NOMO-1 treated with dmso at 0.1 percent for 144 hours (cell line): ENCODE measurements around the gene KRTCAP2.
A peak's percentile ranks its signal among the peaks of the same experiment; 100 is the strongest.
"Not testable (repeated sequence)": the region's sequence is repeated elsewhere in the genome, so short reads cannot be mapped to it uniquely, and the experiment has no call there.

Experiments used
- DNase-seq: peaks from one replicate; lab custom pipeline; 2025; ENCODE audit not compliant: unreplicated experiment; lab: John Stamatoyannopoulos, UW

Gene KRTCAP2

DNA sequence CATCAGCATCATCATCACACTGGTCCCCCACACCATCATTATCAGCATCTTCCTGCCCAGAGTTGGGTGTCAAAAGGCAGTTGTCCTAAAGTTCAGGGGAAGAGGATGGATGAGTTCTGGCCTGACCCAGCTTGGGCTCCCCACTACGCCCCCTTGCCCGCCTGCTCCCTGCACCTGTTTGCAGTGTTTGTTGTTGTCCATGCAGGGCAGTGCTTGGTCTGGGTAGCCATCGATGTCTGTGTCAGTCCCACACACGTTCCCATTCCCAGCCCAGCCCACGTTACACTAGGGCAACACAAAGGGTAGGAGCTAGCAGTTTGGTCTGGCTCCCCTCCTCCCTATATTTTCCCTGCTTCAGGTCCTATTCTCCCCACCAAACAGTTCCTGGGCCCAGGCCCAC is 27.8 kb upstream of the KRTCAP2 start:
- no peak for DNase-seq

- no peak for DNase-seq
Measured at GRCh38 chr1:155199792-155200191, 26.7 kb upstream of the KRTCAP2 start.

DNA sequence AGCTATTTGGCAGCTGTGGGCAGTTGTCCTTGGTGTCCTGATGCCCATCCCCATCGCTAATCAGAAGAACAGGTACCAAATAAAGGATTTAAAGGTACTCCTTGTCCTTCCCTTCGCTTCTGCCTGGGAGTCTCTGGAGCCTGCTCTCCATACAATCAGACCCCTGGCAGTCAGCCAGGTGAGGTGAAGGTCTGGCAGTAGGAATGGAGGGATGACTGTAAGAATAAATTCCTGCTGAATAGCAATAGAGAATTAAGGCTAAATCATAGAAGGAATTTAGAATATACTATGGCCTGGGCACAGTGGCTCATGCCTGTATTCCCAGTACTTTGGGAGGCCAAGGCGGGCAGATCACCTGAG is 25.4 kb upstream of the KRTCAP2 start:
- no peak for DNase-seq

GRCh38 chr1:155197901-155198546 is 24.9 kb upstream of the KRTCAP2 start:
- DNase-seq, result no peak

GRCh38 chr1:155196893-155197638 is 24.0 kb upstream of the KRTCAP2 start:
- DNase-seq, result no peak

GRCh38 chr1:155196103-155196892 is 23.2 kb upstream of the KRTCAP2 start:
- DNase-seq, result no peak

DNA sequence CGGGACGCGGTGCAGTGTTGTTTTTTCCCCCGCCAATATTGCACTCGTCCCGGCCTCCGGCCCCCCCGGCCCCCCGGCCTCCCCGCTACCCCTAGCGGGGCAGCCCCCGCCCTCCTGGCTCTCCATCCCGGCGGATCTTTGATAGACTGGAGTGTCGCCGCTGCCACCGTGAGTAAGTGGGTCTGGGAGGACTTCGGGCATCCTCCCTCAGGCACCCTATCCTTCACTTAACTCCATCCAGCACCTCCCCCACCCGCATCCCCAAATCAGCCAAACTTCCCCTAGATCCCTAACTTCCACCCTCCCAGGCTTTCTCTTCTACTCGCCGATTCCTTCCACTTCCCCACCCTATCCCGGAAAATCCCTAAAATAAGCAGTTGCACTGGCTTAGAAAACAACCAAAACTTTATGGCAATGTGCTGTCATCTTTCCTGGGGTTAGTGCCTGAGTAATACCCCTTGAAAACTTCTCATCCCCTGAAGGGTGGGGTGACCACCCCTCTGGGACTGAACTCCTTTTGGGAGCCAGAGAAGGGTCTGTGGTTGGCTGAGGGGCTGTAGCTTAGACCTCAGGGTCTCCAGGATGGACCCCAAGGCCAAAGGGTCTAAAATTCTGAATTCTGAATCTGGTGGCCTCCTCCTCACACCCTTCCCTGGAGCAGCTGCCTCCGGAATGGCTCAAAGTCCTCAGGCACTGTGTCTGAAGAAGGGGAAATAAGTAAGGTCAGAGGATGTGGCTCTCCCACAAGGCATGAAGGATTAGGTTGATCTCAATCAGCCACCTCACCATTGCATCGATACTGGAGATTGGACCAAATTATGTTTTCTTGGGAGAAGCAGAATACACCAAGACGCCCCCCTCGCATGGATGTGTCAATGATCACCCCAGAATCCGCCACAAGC is 22.3 kb upstream of the KRTCAP2 start:
- no peak for DNase-seq

DNA sequence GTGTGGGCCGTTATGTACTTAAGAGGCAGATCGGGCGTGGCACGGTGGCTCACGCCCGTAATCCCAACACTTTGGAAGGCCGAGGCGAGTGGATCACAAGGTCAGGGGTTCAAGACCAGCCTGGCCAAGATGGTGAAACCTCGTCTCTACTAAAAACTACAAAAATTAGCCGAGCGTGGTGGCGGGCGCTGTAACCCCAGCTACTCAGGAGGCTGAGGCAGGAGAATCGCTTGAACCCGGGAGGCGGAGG is 20.8 kb upstream of the KRTCAP2 start:
- DNase-seq, result not testable (repeated sequence)

DNA sequence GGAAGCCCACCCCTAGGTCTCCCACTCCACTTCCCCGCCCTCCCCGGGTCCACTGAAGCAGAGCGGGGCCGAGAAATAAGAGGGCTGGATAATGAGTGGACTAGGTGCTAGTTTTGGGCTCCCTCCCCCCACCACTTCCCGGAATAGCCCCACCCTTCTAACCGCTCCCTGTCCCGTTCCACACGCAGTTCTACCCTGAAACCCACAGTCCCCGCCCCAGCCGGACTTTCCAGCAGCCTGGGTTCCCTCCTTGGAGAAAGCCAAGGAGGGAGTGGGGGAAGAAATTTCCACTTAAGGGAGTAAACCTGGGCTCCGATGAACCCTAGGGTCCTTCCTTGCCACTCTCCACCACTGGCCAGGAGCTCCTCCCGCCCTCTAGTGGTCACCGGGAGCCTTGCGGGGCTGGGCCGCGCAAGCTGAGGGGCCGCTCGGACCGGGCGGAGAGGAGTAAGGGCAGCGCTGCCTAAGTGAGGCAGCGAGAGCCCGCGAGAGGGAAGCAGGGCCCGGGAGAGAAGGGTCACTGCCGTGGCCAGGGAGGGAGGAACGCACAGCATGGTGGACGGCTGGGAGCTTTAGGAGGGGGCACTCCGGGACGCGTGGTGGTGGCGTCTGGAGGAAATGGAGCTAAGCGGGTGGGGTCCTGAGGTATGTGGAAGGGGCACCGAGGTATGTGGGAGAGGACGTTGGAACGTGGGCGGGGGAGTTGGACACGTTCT is 20.3 kb upstream of the KRTCAP2 start:
- peak; percentile 80 for DNase-seq

- no peak for DNase-seq
Measured at GRCh38 chr1:155192346-155193274, 19.5 kb upstream of the KRTCAP2 start.

- DNase-seq, result no peak
Measured at GRCh38 chr1:155191904-155192303, 18.8 kb upstream of the KRTCAP2 start.

- DNase-seq, result not testable (repeated sequence)
Measured at GRCh38 chr1:155189926-155190325, 16.8 kb upstream of the KRTCAP2 start.

DNA sequence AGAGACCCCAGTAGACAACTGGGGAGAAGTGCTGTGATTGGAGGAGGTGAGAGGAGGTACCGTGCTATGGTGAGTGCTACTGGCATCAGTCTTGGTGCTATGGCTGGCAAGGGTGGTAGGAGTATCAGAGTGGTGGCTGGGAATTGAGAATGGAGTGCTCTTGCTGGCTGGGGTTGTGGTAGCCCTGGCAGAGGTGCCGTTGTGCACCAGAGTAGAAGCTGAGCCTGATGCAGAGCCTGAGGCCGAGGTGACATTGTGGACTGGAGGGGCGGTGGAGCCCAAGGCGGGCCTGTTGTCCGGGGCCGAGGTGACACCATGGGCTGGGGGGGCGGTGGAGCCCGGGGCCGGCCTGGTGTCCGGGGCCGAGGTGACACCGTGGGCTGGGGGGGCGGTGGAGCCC is 15.2 kb upstream of the KRTCAP2 start:
- DNase-seq, result no peak

DNA sequence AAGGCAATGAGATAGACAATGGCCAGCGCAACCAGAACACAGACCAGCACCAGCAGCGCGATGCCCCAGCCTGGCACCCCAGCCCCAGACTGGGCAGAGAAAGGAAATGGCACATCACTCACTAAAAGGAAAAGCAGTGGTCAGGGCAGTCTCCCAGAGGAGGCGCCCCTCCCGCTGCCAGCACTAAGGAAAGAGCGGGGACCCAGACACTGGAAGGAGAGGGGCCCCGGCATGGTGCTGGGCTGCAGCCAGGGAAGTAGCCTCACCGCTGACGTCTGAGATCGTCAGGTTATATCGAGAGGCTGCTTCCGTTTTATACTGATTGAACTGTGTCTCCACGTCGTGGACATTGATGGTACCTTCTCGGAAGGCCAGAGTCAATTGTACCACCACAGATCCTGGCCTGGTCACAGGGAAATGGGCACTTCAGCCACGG is 14.4 kb upstream of the KRTCAP2 start:
- no peak for DNase-seq

DNA sequence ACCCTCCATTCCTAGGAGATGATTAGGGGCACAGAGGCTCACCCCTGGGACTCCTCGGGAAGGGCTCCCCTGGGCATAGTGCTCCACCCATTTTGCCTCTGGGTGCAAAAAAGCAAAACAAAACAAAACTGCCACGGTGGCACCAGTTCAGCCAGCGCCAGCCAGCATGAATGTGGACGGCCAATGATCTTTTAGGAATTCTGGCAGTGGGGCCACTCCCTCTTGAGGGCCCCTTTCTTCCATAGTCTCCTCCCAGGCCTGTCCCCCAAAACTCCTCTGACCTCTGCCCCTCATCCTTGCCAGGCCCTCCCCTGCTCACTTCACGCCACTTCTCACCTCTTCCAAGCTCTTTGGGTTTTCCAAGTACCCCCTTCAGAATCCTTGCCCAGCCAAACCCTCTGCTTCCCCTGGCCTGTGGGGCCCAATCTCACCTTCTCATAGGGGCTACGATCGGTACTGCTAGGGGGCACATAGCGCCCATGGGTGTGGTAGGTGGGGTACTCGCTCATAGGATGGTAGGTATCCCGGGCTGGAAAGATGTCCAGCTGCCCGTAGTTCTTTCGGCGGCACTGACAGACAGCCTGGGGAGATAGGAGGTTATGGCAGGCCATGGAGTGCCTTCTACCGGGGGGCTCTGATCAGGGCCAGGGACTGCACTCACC is 13.8 kb upstream of the KRTCAP2 start:
- no peak for DNase-seq

DNA sequence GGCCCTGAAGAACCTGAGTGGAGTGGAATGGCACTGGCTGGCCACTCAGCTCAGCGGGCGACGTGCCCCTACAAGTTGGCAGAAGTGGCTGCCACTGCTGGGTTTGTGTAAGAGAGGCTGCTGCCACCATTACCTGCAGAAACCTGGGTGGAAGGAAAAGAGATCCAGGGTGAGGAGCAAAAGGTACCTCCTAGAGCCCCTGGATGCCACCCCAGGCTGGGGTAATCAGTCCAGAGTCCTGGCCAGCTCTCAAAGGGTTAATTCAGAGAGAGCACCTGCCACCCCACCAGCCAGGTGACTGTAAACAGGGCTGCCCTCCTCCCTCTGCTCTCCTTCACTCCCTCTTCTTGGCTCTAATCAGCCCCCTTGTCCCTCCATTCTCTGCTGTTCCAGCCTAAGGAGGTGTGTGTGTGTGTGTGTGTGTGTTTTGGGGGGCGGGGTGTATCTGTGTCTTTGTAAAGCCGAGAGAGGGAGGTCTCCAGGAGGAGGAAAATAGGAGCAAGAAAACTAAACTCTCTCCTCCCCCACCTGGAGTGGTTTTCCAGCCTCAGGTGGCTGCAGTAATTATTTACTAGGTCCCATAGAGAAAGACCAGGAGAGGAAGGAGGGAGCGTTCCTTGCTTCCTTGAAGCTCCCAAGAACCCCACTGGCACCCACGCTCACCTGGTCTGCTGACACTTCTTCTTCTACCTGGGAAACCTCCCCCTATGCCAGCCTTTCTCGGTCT is 13.1 kb upstream of the KRTCAP2 start:
- no peak for DNase-seq

DNA sequence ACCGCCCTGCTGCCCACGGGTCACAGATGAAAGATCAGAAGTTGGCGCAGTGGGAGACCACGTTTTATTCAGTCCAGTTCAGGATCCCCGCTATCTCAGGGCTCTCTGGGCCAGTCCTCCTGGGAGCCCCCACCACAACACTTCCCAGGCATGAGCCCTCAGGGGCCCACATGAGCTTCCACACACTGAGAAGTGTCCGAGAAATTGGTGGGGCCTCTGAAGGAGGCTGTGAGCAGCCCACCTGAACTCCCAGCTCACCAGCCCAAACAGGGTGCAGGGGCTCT is 12.6 kb upstream of the KRTCAP2 start:
- no peak for DNase-seq
